Stimulated activated CD4-positive, alpha-beta T cell treated with anti-CD3 and anti-CD28 coated beads, Interleukin-15, amount 100 ng/mL, for 48 hours (primary cell): Measurements from ENCODE around the gene HHIPL1.

Experiments
- DNase-seq, 2 donors: peaks; one replicate each; pipeline ENCODE4 v3.0.0-alpha.2; 2020; ENCODE audit warnings: low read depth in 2 of 2

Gene HHIPL1

DNA sequence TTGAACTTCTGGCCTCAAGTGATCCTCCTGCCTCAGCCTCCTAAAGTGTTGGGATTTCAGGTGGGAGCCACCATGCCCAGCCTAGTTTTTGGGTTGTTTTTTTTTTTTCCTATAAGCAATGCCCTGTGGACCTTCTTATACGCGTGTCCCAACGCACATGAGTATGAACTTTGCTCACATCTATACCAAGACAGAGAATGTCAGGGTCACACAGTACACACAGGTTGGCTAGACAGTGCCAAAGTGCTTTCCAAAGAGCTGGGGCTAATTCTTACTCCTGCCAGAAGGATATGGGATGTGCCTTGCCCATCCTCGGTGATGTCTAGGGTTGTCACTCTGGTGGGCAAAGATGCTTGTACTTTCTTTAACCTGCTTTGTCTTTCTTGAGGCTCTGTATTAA, 33.3 kb upstream of the HHIPL1 start:
- no peak for DNase-seq

GRCh38 chr14:99612071-99612737, 32.7 kb upstream of the HHIPL1 start:
- no peak for DNase-seq

DNA sequence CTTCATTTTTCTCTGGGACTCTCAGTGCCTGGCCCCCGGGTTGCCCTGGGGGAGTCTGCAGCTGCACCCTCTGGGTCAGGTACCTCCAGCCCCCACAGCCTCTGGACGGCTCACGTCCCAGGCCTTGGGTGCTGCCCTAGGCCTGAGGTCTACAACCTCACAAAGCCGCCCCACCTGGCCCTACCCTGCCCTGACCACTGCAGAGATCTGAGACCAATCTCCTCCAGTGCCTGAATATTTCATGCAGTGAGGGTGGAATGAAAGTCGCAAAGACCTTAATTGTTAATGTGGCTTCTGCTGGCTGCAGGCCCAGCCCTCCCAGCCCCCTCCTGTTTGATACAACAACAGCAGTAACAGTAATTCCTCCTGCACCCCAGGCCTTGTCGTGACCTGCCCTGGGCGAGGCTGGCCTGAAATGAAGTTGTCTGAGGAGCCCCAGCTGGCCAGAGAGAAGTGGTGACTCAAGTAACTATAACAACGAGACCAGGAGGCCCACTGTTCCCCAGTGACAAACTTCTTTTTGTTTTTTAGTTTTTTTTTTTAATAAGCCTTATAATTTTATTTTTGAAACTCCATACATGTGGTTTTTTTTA, 32.1 kb upstream of the HHIPL1 start:
- DNase-seq = no peak

GRCh38 chr14:99615497-99616157, 29.3 kb upstream of the HHIPL1 start:
- DNase-seq = no peak

DNA sequence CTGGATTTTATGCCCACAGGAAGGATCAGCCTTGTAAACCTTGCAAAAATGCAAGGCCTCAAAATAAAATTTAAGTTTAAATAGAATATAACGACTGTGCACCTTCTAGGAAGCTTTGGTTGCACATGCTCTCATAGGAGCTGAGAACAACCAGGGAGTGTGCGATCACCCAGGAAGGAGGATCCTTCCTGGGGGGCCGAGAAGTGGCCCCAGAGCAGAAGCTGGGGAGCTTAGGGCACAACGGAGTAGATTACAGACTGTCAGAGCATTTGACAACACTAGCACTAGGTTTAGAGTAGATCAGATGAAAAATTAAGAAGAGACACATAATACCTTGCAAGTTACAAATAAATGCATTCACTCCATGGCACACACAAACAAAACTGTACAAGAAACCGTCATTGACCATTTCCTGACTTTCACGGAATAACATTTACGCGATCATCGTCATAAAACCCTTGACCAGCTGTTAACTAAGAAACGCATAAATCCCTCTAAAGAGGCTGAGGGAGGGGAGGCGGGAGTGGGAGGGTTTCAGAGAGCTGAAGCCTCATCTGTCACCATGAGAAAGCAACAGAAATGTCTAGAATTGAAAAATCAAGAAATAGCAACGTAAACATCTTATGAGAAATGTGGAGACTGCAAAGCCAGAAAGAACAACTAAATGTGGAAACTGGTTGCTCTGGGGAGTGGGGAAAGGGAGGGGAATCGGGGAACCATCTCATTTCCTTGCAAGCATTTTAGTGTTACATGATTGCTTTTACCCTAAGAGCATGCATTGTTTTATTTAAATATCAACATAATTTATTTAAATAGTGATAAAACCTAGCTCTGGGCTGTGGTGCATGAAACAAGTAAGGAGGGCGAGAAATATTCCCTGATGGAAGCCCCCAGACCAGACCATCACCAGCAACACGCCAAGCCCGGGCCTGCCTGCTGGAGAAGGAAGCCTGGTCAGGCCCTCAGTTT, 27.8 kb upstream of the HHIPL1 start:
- DNase-seq = no peak

- no peak for DNase-seq
Measured at GRCh38 chr14:99619835-99620834, 24.8 kb upstream of the HHIPL1 start.

DNA sequence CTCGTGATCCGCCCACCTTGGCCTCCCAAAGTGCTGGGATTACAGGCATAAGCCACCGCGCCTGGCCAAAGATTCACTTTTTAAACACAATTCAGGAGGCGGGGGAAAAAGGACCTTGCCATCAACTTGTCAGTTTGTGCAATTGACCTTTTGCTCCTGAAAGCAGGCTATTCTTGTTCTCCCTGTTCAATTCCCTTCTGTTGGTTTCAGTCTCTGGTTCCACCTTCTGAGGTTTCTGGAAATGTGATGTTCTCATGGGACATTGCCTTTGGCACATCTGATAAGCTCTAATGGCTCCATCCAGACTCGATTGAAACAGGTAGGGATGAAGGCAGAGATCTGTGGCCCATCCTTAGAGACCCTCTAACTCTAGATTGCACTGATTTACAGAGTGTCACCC, 23.0 kb upstream of the HHIPL1 start:
- no peak for DNase-seq

- DNase-seq = no peak
Measured at GRCh38 chr14:99624024-99624423, 20.9 kb upstream of the HHIPL1 start.

DNA sequence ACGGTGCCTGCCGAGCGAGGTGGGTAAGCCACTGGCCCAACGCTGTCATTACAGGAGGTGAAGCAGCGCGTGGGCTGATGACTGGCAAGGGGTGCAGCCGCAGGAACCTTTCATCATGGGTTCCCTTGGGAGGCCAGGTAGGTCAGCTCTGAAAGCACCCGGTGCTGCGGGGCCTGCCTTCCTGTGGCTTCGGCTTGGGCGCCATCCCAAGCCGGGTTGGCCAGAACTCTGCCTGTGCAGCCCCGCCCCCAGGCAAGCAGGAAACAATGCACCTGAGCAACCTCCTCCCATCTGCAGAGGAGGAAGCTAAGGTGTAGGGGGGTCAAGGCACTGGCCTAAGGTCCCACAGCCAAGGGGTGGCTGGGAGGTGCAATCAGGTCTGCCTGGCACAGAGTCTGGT, 20.0 kb upstream of the HHIPL1 start:
- DNase-seq = no peak

- DNase-seq = no peak
Measured at GRCh38 chr14:99625476-99625875, 19.5 kb upstream of the HHIPL1 start.

DNA sequence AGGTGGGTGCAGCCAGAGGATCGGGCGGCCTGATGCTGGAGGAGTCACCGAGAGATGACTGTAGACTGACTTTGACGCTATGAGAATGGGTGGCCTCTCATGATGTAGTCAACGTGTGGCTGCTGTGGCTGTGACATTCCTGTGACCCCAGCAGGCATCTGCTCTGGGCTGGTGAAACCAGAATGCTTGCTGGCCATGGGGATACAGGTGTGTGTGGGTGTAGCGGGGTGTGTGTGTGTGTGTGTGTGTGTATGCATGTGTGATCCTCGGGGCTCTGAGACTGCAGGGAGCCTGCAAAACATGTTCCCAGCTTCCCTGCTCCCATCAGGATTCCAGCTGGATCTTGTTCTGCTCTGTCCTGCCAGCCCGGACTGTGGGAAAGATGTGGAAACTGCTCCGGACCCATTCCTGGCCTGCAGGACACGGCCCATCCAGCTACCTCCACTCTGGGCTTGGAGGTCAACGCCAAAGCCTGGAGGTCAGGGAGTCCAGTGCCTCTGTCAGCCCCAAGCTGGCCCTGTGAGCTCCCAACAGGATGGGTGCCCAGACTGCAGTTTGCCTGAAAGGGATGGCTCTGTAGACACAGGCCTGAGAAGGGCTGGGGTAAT, 18.8 kb upstream of the HHIPL1 start:
- no peak for DNase-seq

- no peak for DNase-seq
Measured at GRCh38 chr14:99627100-99627499, 17.8 kb upstream of the HHIPL1 start.

DNA sequence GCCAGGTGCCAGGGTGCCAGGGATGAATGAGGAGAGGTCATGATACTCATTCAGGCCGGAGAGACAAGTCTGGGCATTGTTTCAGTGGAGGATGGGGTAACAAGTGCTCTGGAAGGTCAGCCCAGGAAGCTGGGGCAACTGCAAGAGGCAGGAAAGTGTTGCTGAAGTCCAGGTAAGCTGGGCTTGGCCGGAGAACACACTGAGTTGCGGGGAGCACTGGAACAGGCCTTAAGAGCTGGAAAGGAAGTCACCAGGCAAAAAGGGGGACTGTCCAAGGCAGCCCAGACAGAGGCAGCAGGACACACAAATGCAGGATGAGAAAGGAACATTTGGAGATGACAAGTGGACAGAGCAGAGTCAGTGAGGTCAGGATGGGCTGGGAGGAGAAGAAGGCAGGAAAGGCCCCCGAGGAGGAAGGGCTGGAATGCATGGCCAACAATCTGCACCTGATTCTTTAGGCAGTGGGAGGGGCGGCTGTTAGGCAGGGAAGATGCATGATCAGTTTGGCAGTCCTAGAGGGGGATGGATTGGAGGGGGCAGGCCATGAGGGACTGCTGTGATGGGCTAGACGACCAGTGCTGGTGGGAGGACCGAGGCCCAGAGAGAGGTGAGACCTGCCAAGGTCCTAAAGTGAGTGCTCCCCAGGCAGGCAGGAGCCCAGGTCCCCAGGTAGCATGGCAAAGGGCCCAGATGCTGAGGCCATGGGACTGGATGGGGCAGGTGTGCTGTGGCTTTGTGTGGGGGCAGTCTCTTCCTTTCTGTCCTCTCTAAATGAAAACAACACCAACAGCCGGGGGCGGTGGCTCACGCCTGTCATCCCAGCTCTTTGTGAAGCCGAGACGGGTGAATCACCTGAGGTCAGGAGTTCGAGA, 17.2 kb upstream of the HHIPL1 start:
- DNase-seq = no peak

DNA sequence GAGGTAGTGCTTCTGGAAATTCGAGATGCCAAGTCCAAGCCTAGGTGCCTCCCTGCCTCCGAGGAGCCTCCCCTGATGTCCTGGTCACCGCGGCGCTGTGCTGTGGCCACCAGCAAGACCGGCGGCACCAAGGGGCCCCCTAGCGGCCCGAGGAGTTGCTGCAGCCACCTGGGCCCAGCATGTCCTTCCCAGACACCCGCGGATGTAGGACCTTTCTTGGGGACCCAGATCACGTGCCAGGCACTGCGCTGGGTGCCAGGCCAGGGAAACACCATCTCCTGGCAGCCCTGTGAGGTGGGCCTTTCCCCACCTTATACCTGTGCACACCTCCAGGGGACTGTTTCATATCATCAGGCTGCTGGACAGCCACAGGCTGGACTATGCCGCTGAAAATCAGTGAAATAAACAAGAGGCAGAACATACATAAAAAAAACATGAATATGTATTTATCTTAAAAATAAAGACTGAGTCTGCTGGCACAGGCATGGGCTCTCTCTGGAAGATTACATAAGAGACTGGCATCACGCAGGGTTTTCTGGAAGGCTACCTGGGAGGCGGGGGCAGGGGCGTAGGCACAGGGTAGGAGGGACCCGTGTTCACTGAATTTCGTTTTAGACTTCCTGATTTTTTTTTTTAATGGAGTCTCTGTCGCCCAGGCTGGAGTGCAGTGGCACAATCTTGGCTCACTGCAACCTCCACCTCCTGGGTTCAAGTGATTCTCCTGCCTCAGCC, 15.9 kb upstream of the HHIPL1 start:
- DNase-seq = peak; percentile 56 to 57

GRCh38 chr14:99630202-99630601, 14.7 kb upstream of the HHIPL1 start:
- no peak for DNase-seq

- no peak for DNase-seq
Measured at GRCh38 chr14:99632410-99633035, 12.4 kb upstream of the HHIPL1 start.

GRCh38 chr14:99633141-99633540, 11.8 kb upstream of the HHIPL1 start:
- DNase-seq = no peak

- no peak for DNase-seq
Measured at GRCh38 chr14:99633918-99634317, 11.0 kb upstream of the HHIPL1 start.
